Stimulated activated CD8-positive, alpha-beta memory T cell treated with anti-CD3 and anti-CD28 coated beads, Interleukin-4, amount 100 ng/mL, for 1 hour (primary cell): Measurements from ENCODE around the gene RECK.
"Not testable (repeated sequence)": the region's sequence is repeated elsewhere in the genome, so short reads cannot be mapped to it uniquely, and the experiment has no call there.

Experiments used
- DNase-seq, 2 donors: peaks; one replicate each; pipeline ENCODE4 v3.0.0-alpha.2; 2020; ENCODE audit warnings: low read depth in 2 of 2, low spot score in 1 of 2

Gene RECK

GRCh38 chr9:36036780-36037548 is at the start of gene RECK:
TSS of gene RECK (plus strand) at chr9:36036913. CDS start at chr9:36036999, 86 bp downstream.
- peak; percentile 66 to 71 for DNase-seq

GRCh38 chr9:35990155-35990554 is 46.6 kb upstream of the RECK start:
- no peak for DNase-seq

GRCh38 chr9:35993136-35993535 is 43.6 kb upstream of the RECK start:
- DNase-seq, result not testable (repeated sequence)

- DNase-seq, result no peak
These were observed 42.6 kb upstream of the RECK start for GRCh38 chr9:35993976-35994720.

- no peak for DNase-seq
These were observed 41.8 kb upstream of the RECK start for GRCh38 chr9:35994959-35995358.

GRCh38 chr9:35996358-35996970 is 40.2 kb upstream of the RECK start:
- no peak for DNase-seq

- not testable (repeated sequence) for DNase-seq
These were observed 39.7 kb upstream of the RECK start for GRCh38 chr9:35997016-35997415.

GRCh38 chr9:35998333-35998732 is 38.4 kb upstream of the RECK start:
- DNase-seq, result no peak

- no peak for DNase-seq
These were observed 30.8 kb upstream of the RECK start for GRCh38 chr9:36005891-36006290.

GRCh38 chr9:36006549-36007315 is 30.0 kb upstream of the RECK start:
- no peak for DNase-seq

GRCh38 chr9:36007316-36007708 is 29.4 kb upstream of the RECK start:
- DNase-seq, result no peak

- no peak for DNase-seq
These were observed 28.9 kb upstream of the RECK start for GRCh38 chr9:36007852-36008251.

GRCh38 chr9:36008774-36009300 is 27.9 kb upstream of the RECK start:
- DNase-seq, result peak; percentile 30 to 49

GRCh38 chr9:36011379-36011778 is 25.3 kb upstream of the RECK start:
- DNase-seq, result no peak

GRCh38 chr9:36017278-36017677 is 19.4 kb upstream of the RECK start:
- DNase-seq, result no peak

GRCh38 chr9:36018129-36018528 is 18.6 kb upstream of the RECK start:
- no peak for DNase-seq

GRCh38 chr9:36018891-36019720 is 17.6 kb upstream of the RECK start:
- no peak for DNase-seq

- no peak for DNase-seq
These were observed 14.7 kb upstream of the RECK start for GRCh38 chr9:36021968-36022367.

GRCh38 chr9:36023260-36024048 is 13.3 kb upstream of the RECK start:
- peak; percentile 20 to 35 for DNase-seq
